Activated CD8-positive, alpha-beta T cell treated with anti-CD3 and anti-CD28 coated beads, Interleukin-2, amount 10 ng/mL, durations not matched to agents 7 days and 5 days (primary cell): ENCODE measurements around the gene RBSN. TPM values are rescaled to one million over a fixed set of nuclear protein-coding genes. Genes with fewer than 3 reads are reported as not detected.

ENCODE experiments used
- ATAC-seq: fragments of 150-1000 bp; cut with Tn5 transposase; one replicate; pipeline ENCODE4 v1.10.0; 2021; ENCODE audit warnings: moderate library complexity
- CTCF ChIA-PET: fragments of 350-600 bp; sonication (Branson Sonifier 250); formaldehyde crosslinking; loops from one replicate; lab custom pipeline; 2021; ENCODE audit warnings: antibody characterized with exemption; lab: Charles Lee
- POLR2A ChIA-PET: fragments of 350-600 bp; sonication (Branson Sonifier 250); formaldehyde crosslinking; loops from one replicate; lab custom pipeline; 2021; ENCODE audit warnings: antibody characterized with exemption; lab: Charles Lee
- DNase-seq: peaks from one replicate; pipeline ENCODE4 v3.0.0-alpha.2; 2020
- H3K27ac Mint-ChIP-seq: one replicate; pipeline ENCODE4 v1.8.0; 2021; ENCODE audit warnings: mild to moderate bottlenecking, mixed read lengths
- H3K27me3 Mint-ChIP-seq: one replicate; pipeline ENCODE4 v1.8.0; 2021; ENCODE audit warnings: low read depth, mixed read lengths
- H3K36me3 Mint-ChIP-seq: one replicate; pipeline ENCODE4 v1.8.0; 2021; ENCODE audit warnings: low read depth, mixed read lengths
- H3K4me1 Mint-ChIP-seq: one replicate; pipeline ENCODE4 v1.8.0; 2021; ENCODE audit warnings: low read depth, mixed read lengths
- H3K4me3 Mint-ChIP-seq: one replicate; pipeline ENCODE4 v1.8.0; 2021; ENCODE audit warnings: mild to moderate bottlenecking, mixed read lengths
- H3K9me3 Mint-ChIP-seq: one replicate; pipeline ENCODE4 v1.8.0; 2022; ENCODE audit warnings: mixed read lengths; ENCODE audit not compliant: insufficient read depth
- total RNA-seq, 2 experiments: library from RNA; stranded (reverse); gene quantifications; one replicate each; pipeline ENCODE4 v1.2.3, GENCODE V29; 2021

RBSN gene
- total RNA-seq, 2 experiments from 2014 or later = 16.4 to 17.8 TPM

- Mint-ChIP-seq H3K27ac (no peak overlapping the region), H3K27me3 (no peaks in the 10 kb centered on the region), H3K4me1 (peaks cover 15% of the 10 kb centered on the region), H3K9me3 (no peaks in the 10 kb centered on the region), H3K4me3 (no peak overlapping the region), H3K36me3 (peaks cover 74% of the 10 kb centered on the region)
- ChIA-PET CTCF (no interaction called here), POLR2A (no interaction called here)
- ATAC-seq = no peak
- no peak for DNase-seq
Observed at GRCh38 chr3:15079091-15079490, 19.9 kb downstream of the RBSN start.

GRCh38 chr3:15074500-15074899, 24.4 kb downstream of the RBSN start:
- no peak for ATAC-seq
- peaks cover 54% of the 10 kb centered on the region for H3K36me3 Mint-ChIP-seq
- ChIA-PET CTCF (no interaction called here), POLR2A (interaction anchor here (0.7 to 1.3 kb wide), 2 partner anchors 8 to 17 kb away, joined by 3 to 4 read pairs; no protein-coding TSS in a partner anchor)
- no peak for DNase-seq
- H3K9me3 Mint-ChIP-seq = no peaks in the 10 kb centered on the region
- H3K27me3 Mint-ChIP-seq = no peaks in the 10 kb centered on the region
- H3K27ac Mint-ChIP-seq = no peak overlapping the region
- H3K4me1 Mint-ChIP-seq = peaks cover 5% of the 10 kb centered on the region
- H3K4me3 Mint-ChIP-seq = no peak overlapping the region

- H3K27ac Mint-ChIP-seq = no peak overlapping the region
- no peak overlapping the region for H3K4me3 Mint-ChIP-seq
- no peaks in the 10 kb centered on the region for H3K9me3 Mint-ChIP-seq
- ATAC-seq (no peak), DNase-seq (no peak)
- peaks cover 37% of the 10 kb centered on the region for H3K36me3 Mint-ChIP-seq
- H3K27me3 Mint-ChIP-seq = no peaks in the 10 kb centered on the region
- ChIA-PET POLR2A (interaction anchor here (0.6 kb wide), 1 partner anchor 215 kb away, joined by 9 read pairs; no protein-coding TSS in a partner anchor), CTCF (no interaction called here)
- peaks cover 5% of the 10 kb centered on the region for H3K4me1 Mint-ChIP-seq
Observed at GRCh38 chr3:15071699-15072098, 27.2 kb downstream of the RBSN start.

- CTCF ChIA-PET = interaction anchor here (1.1 to 1.7 kb wide), 4 partner anchors 18 to 148 kb away, joined by 3 to 11 read pairs (median 4); no protein-coding TSS in a partner anchor
- POLR2A ChIA-PET = no interaction called here
- peaks cover 13% of the 10 kb centered on the region for H3K4me1 Mint-ChIP-seq
- H3K4me3 Mint-ChIP-seq = no peak overlapping the region
- no peaks in the 10 kb centered on the region for H3K9me3 Mint-ChIP-seq
- DNase-seq = no peak
- H3K27ac Mint-ChIP-seq = no peak overlapping the region
- ATAC-seq = no peak
- no peaks in the 10 kb centered on the region for H3K27me3 Mint-ChIP-seq
- H3K36me3 Mint-ChIP-seq = peaks cover 20% of the 10 kb centered on the region
Observed at GRCh38 chr3:15069441-15069840, 29.5 kb downstream of the RBSN start.

GRCh38 chr3:15066467-15066866, 32.5 kb downstream of the RBSN start:
- CTCF ChIA-PET = interaction anchor here (2.1 kb wide), 1 partner anchor 136 kb away, joined by 4 read pairs; no protein-coding TSS in a partner anchor
- ATAC-seq (no peak), DNase-seq (no peak)
- POLR2A ChIA-PET = no interaction called here
- no peaks in the 10 kb centered on the region for H3K27me3 Mint-ChIP-seq
- no peak overlapping the region for H3K27ac Mint-ChIP-seq
- H3K4me1 Mint-ChIP-seq = peaks cover 24% of the 10 kb centered on the region
- no peak overlapping the region for H3K4me3 Mint-ChIP-seq
- no peaks in the 10 kb centered on the region for H3K9me3 Mint-ChIP-seq
- H3K36me3 Mint-ChIP-seq = peaks cover 16% of the 10 kb centered on the region

- Mint-ChIP-seq H3K4me1 (peaks cover 24% of the 10 kb centered on the region), H3K9me3 (no peaks in the 10 kb centered on the region), H3K27ac (peak overlapping the region; percentile 98), H3K4me3 (peak overlapping the region; percentile 96), H3K27me3 (no peaks in the 10 kb centered on the region), H3K36me3 (peaks cover 20% of the 10 kb centered on the region)
- ATAC-seq (no peak), DNase-seq (no peak)
- ChIA-PET CTCF (interaction anchor here (0.8 to 2.2 kb wide), 8 partner anchors 13 to 177 kb away, joined by 3 to 17 read pairs (median 4); no protein-coding TSS in a partner anchor), POLR2A (interaction anchor here (0.7 to 2.7 kb wide), 11 partner anchors 9 to 414 kb away, joined by 3 to 21 read pairs (median 4); partner anchors contain the start of genes CAPN7, CCDC174 and RBSN)
Observed at GRCh38 chr3:15065550-15066007, 33.4 kb downstream of the RBSN start.

GRCh38 chr3:15064835-15065549, 34.0 kb downstream of the RBSN start, which contains the start of gene MRPS25:
MRPS25 (minus strand) TSS chr3:15065315; CDS start chr3:15065194, 121 bp downstream.
- ChIA-PET POLR2A (interaction anchor here (0.6 to 2.7 kb wide), 12 partner anchors 8 to 413 kb away, joined by 3 to 21 read pairs (median 4); partner anchors contain the start of genes CAPN7, CCDC174 and RBSN), CTCF (interaction anchor here (0.6 to 2.2 kb wide), 9 partner anchors 12 to 176 kb away, joined by 3 to 17 read pairs (median 4); partner anchors contain the start of gene RBSN)
- Mint-ChIP-seq H3K36me3 (peaks cover 18% of the 10 kb centered on the region), H3K4me1 (peaks cover 24% of the 10 kb centered on the region), H3K27me3 (no peaks in the 10 kb centered on the region), H3K4me3 (peak within 1 kb of the TSS; percentile 96), H3K27ac (peak within 1 kb of the TSS; percentile 98), H3K9me3 (no peaks in the 10 kb centered on the region)
- ATAC-seq (peak; percentile 99), DNase-seq (peak; percentile 94)

- no peaks in the 10 kb centered on the region for H3K9me3 Mint-ChIP-seq
- DNase-seq (peak; percentile 33), ATAC-seq (peak; percentile 21)
- peak overlapping the region; percentile 96 for H3K4me3 Mint-ChIP-seq
- H3K27ac Mint-ChIP-seq = peak overlapping the region; percentile 98
- peaks cover 29% of the 10 kb centered on the region for H3K4me1 Mint-ChIP-seq
- ChIA-PET CTCF (interaction anchor here (0.6 to 2.2 kb wide), 8 partner anchors 12 to 144 kb away, joined by 3 to 17 read pairs (median 4); partner anchors contain the start of gene RBSN), POLR2A (interaction anchor here (0.6 to 2.7 kb wide), 8 partner anchors 9 to 413 kb away, joined by 3 to 21 read pairs (median 7); partner anchors contain the start of genes CAPN7, CCDC174 and RBSN)
- no peaks in the 10 kb centered on the region for H3K27me3 Mint-ChIP-seq
- H3K36me3 Mint-ChIP-seq = peaks cover 24% of the 10 kb centered on the region
Observed at GRCh38 chr3:15064299-15064834, 34.6 kb downstream of the RBSN start.

GRCh38 chr3:15063656-15064286, 35.2 kb downstream of the RBSN start:
- Mint-ChIP-seq H3K36me3 (peaks cover 30% of the 10 kb centered on the region), H3K4me3 (peak overlapping the region; percentile 96), H3K27ac (peak overlapping the region; percentile 98), H3K4me1 (peaks cover 29% of the 10 kb centered on the region), H3K27me3 (no peaks in the 10 kb centered on the region), H3K9me3 (no peaks in the 10 kb centered on the region)
- no peak for DNase-seq
- POLR2A ChIA-PET = interaction anchor here (0.6 to 2.7 kb wide), 3 partner anchors 8 to 115 kb away, joined by 3 to 21 read pairs (median 14); partner anchors contain the start of gene RBSN
- ATAC-seq = no peak
- CTCF ChIA-PET = interaction anchor here (1.6 to 2.2 kb wide), 3 partner anchors 13 to 30 kb away, joined by 4 to 17 read pairs (median 5); no protein-coding TSS in a partner anchor

- POLR2A ChIA-PET = interaction anchor here (2.7 kb wide), 1 partner anchor 36 kb away, joined by 21 read pairs; the partner anchor contains the start of gene RBSN
- Mint-ChIP-seq H3K4me1 (peaks cover 29% of the 10 kb centered on the region), H3K27ac (peak overlapping the region; percentile 98), H3K36me3 (peaks cover 36% of the 10 kb centered on the region), H3K9me3 (no peaks in the 10 kb centered on the region), H3K27me3 (no peaks in the 10 kb centered on the region), H3K4me3 (peak overlapping the region; percentile 96)
- DNase-seq = no peak
- CTCF ChIA-PET = no interaction called here
- no peak for ATAC-seq
Observed at GRCh38 chr3:15063238-15063637, 35.7 kb downstream of the RBSN start.

- peaks cover 61% of the 10 kb centered on the region for H3K36me3 Mint-ChIP-seq
- peaks cover 39% of the 10 kb centered on the region for H3K4me1 Mint-ChIP-seq
- ChIA-PET POLR2A (no interaction called here), CTCF (interaction anchor here (1.8 kb wide), 1 partner anchor 9 kb away, joined by 11 read pairs; no protein-coding TSS in a partner anchor)
- H3K27me3 Mint-ChIP-seq = no peaks in the 10 kb centered on the region
- peak overlapping the region; percentile 14 for H3K27ac Mint-ChIP-seq
- no peaks in the 10 kb centered on the region for H3K9me3 Mint-ChIP-seq
- DNase-seq = no peak
- H3K4me3 Mint-ChIP-seq = no peak overlapping the region
- no peak for ATAC-seq
Observed at GRCh38 chr3:15060029-15060428, 38.9 kb downstream of the RBSN start.
